IPS-18a (cell line): Measurements from ENCODE around the gene CX3CL1.
"Not testable (repeated sequence)": the region's sequence is repeated elsewhere in the genome, so short reads cannot be mapped to it uniquely, and the experiment has no call there.

Experiments used
- H3K27ac ChIP-seq: one replicate; pipeline ENCODE4 v1.5.1; 2013; ENCODE audit warnings: low read length
- H3K27me3 ChIP-seq: one replicate; pipeline ENCODE4 v1.6.1; 2013; ENCODE audit warnings: mild to moderate bottlenecking, low read length; ENCODE audit not compliant: control insufficient read depth, insufficient read depth
- H3K36me3 ChIP-seq: one replicate; pipeline ENCODE4 v1.6.1; 2013; ENCODE audit warnings: low read depth, low read length; ENCODE audit not compliant: control insufficient read depth
- H3K4me1 ChIP-seq: one replicate; pipeline ENCODE4 v1.6.1; 2013; ENCODE audit warnings: low read depth, low read length; ENCODE audit not compliant: control insufficient read depth
- H3K4me3 ChIP-seq: one replicate; pipeline ENCODE4 v1.5.1; 2013; ENCODE audit warnings: low read length
- H3K9ac ChIP-seq: one replicate; pipeline ENCODE4 v1.6.1; 2013; ENCODE audit warnings: mild to moderate bottlenecking, low read length, moderate library complexity
- H3K9me3 ChIP-seq: one replicate; pipeline ENCODE4 v1.6.1; 2013; ENCODE audit warnings: low read depth, low read length; ENCODE audit not compliant: control insufficient read depth

CX3CL1 gene

DNA sequence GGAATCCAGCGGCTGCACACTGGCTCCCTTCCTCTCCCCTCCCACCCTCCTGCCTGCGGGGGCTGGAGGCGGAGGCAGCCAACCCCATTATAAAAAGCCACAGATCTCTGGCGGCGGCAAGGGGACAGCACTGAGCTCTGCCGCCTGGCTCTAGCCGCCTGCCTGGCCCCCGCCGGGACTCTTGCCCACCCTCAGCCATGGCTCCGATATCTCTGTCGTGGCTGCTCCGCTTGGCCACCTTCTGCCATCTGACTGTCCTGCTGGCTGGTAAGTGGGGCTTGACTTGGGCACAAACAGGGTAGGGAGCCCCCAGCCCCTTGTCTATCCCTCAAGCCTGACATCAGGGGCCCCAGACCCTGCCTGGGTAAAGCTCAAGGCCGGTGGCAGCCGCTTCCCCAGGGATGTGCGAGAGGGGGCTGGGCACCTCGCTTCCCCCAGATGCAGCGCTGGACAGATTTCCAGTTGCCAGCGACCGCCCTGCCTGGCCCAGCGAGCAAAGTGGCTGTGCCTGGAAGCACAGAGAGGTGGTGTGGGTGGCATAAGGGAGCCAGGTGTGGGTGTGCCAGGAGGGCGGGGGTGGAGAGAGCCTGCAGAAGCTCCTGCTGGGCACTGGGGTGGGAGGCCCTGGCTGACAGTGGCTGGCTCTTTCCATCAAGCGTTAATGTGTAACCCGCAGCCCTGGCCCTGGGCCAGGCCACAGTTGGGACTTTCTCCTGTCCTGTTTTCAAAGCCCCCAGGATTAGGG is at the start of gene CX3CL1:
Gene CX3CL1 (plus strand): TSS at position 119 of the 745 bp plus-strand sequence. CDS start 79 bp downstream, at position 198.
- Histone ChIP-seq H3K27me3 (no peaks in the 10 kb centered on the region), H3K9ac (peak within 1 kb of the TSS; percentile 14), H3K27ac (no peak within 1 kb of the TSS), H3K4me1 (peaks cover 16% of the 10 kb centered on the region), H3K9me3 (no peaks in the 10 kb centered on the region), H3K36me3 (no peaks in the 10 kb centered on the region), H3K4me3 (peak within 1 kb of the TSS; percentile 39)

DNA sequence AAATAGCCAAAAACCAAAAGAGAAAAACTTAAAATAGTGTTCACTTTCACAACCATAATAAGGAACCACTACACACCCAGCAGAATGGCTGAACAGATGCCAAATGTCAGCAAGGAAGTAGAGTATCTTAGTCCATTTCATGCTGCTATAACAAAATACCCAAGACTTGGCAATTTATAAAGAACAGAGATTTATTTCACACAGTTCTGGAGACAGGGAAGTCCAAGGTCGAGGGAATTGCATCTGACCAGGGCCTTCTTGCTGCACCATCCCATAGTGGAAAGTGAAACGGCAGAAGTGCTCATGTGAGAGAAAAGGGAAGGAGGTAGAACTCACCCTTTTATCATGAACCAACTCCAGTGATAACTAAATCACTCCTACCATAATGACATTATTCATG is 47.5 kb upstream of the CX3CL1 start:
- H3K9me3 ChIP-seq = no peaks in the 10 kb centered on the region
- H3K36me3 ChIP-seq = no peaks in the 10 kb centered on the region
- no peak overlapping the region for H3K4me3 ChIP-seq
- H3K9ac ChIP-seq = no peak overlapping the region
- no peak overlapping the region for H3K27ac ChIP-seq
- no peaks in the 10 kb centered on the region for H3K27me3 ChIP-seq
- H3K4me1 ChIP-seq = peaks cover 2% of the 10 kb centered on the region

DNA sequence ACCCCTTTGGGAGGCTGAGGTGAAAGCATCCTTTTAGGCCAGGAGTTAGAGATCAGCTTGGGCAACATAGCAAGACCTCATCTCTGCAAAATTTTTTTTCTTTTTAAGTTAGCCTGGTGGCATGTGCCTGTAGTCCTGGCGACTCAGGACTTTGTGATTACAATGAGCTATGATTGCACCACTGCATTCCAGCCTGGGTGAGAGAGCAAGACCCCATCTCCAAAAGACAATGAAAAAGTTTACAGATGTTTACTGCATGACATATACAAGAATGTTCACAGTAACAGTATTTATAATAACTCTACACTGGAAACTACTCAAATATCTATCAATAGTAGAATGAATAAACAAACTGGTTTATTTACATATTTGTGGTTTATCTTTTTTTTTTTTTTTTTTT is 46.8 kb upstream of the CX3CL1 start:
- H3K9me3 ChIP-seq = no peaks in the 10 kb centered on the region
- H3K36me3 ChIP-seq = no peaks in the 10 kb centered on the region
- H3K4me3 ChIP-seq = no peak overlapping the region
- no peak overlapping the region for H3K9ac ChIP-seq
- H3K27me3 ChIP-seq = no peaks in the 10 kb centered on the region
- no peaks in the 10 kb centered on the region for H3K4me1 ChIP-seq
- H3K27ac ChIP-seq = no peak overlapping the region

DNA sequence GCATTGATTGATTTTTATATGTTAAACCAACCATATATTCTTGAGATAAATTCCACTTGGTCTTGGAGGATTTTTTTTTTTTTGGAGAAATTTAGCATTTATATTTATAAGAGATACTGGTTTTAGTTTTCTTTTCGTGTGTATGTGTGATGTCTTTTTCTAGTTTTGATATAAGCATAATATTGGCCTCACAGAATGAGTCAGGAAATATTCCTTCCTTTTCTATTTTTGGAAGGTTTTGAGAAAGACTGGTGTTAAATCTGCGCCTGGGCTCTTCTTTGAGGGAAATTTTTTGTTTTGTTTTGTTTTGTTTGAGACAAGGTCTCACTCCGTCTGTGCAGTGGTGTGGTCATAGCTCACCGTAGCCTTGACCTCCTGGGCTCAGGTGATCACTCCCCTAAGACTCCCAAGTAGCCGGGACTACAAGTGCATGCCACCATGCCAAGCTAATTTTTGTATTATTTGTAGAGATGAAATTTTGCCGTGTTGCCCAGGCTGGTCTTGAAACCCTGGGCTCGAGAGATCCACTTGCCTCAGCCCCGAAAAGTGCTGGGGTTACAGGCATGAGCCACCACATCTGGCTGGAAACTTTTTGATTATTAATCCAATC is 42.5 kb upstream of the CX3CL1 start:
- Histone ChIP-seq H3K36me3 (no peaks in the 10 kb centered on the region), H3K27ac (no peak overlapping the region), H3K4me1 (no peaks in the 10 kb centered on the region), H3K9ac (no peak overlapping the region), H3K4me3 (no peak overlapping the region), H3K9me3 (no peaks in the 10 kb centered on the region), H3K27me3 (no peaks in the 10 kb centered on the region)

DNA sequence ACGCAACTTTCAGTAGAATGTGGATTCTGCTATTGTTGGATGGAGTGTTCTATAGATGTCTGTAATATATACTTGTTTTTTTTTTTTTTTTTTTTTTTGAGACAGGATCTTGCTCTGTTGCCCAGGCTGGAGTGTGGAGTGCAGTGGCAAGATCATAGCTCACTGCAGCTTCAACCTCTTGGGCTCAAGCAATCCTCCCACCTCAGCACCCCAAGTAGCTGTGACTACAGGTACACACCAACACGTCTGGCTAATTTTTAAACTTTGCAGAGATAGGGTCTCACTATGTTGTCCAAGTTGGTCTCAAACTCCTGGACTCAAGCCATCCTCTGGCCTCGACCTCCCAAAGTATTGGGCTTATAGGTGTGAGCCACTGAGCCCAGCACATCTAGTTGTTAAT is 40.9 kb upstream of the CX3CL1 start:
- H3K36me3 ChIP-seq = no peaks in the 10 kb centered on the region
- H3K4me3 ChIP-seq = no peak overlapping the region
- H3K9me3 ChIP-seq = no peaks in the 10 kb centered on the region
- H3K27me3 ChIP-seq = no peaks in the 10 kb centered on the region
- H3K4me1 ChIP-seq = no peaks in the 10 kb centered on the region
- H3K27ac ChIP-seq = no peak overlapping the region
- no peak overlapping the region for H3K9ac ChIP-seq

DNA sequence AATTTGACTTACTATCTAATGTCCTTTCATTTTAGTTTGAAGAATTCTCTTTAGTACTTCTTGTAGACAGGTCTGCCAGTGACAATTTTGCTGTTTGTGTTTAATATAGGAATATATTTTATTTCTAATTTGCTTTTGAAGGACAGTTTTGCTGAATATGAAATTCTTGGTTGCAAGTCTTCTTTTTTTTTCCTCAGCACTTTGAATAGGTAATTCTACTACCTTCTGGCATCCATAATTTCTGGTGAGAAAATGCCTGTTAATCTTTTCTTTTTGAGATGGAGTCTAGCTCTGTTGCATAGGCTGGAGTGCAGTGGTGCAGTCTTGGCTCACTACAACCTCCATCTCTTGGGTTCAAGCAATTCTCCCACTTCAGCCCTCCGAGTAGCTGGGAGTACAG is 38.9 kb upstream of the CX3CL1 start:
- no peak overlapping the region for H3K9ac ChIP-seq
- H3K27ac ChIP-seq = no peak overlapping the region
- H3K27me3 ChIP-seq = no peaks in the 10 kb centered on the region
- H3K36me3 ChIP-seq = no peaks in the 10 kb centered on the region
- H3K9me3 ChIP-seq = no peaks in the 10 kb centered on the region
- no peak overlapping the region for H3K4me3 ChIP-seq
- no peaks in the 10 kb centered on the region for H3K4me1 ChIP-seq

DNA sequence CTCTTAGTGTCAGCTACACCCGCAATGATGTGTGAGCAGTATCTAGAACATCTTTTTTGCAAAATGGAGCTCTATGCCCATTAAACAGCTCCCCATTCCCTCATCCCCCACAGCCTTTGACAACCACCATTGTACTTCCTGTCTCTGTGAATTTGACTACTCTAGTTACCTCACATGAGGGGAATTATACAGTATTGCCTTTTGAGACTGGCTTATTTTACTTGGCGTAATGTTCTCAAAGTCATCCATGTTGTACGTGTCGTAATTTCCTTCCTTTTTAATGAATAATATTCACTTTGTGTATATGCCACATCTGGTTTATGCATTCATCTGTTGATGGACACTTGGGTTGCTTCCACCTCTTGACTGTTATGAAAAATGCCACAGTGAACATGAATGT is 36.9 kb upstream of the CX3CL1 start:
- Histone ChIP-seq H3K27me3 (no peaks in the 10 kb centered on the region), H3K9me3 (no peaks in the 10 kb centered on the region), H3K27ac (no peak overlapping the region), H3K36me3 (no peaks in the 10 kb centered on the region), H3K4me1 (no peaks in the 10 kb centered on the region), H3K4me3 (no peak overlapping the region), H3K9ac (no peak overlapping the region)

DNA sequence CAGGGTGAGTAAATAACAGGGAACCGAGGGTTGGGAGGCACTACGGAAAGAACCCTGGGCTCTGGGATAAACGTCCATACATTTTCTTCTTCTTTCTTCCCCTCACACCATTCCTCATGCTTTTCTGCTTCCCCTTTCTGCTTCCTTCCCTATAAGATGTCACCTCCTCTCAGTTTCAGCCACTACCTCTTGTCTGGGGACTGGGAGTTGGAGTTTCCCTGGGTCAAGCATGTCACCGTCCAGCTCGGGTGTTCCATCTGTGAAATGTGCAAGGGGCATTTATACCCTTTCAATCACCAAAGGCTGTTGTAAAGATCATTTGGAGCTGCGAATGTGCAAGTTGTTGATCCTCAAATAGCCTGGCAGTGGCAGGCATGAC is 31.2 kb upstream of the CX3CL1 start:
- Histone ChIP-seq H3K27me3 (no peaks in the 10 kb centered on the region), H3K36me3 (no peaks in the 10 kb centered on the region), H3K9ac (no peak overlapping the region), H3K9me3 (no peaks in the 10 kb centered on the region), H3K4me1 (no peaks in the 10 kb centered on the region), H3K27ac (no peak overlapping the region), H3K4me3 (no peak overlapping the region)

DNA sequence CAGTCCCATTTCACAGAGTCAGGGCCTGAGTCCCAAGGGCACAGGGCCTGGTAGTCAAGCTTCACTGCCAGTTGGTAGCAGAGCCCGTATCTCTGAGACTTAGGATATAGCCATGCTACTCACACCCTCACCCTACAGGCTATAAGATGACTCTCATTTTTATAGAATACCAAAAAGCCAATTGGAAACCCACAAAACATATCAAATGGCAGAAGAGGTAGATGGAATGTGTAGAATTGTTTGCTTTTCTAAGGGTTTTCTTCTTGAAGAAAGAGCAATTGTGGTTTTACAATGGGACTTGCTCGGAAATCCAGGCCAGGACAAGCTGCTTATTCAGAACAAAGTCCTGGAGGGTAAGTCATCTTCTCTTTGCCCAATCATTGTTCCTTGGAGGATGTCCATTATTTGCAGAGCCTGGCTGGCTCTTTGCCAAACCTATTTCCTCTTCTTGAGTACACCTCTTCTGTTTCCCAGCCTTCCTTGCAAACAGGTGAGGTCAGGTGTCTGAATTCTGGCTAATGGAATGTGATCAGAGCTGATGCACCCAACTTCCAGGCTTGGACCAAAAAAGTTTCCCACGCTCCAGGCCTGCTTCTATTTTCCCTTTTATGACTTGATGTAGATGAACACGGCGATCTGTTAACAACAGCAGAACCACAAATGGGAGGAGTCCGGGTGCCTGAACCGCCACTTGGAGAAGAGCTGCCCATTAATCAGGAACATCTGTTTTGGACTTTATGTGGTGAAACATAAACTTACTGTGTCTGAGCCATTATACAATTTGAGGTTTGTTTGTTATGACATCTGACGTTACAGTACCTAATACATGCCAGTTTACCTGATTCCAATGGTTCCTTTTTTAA is 30.6 kb upstream of the CX3CL1 start:
- Histone ChIP-seq H3K27ac (no peak overlapping the region), H3K9me3 (no peaks in the 10 kb centered on the region), H3K4me3 (no peak overlapping the region), H3K9ac (no peak overlapping the region), H3K27me3 (no peaks in the 10 kb centered on the region), H3K36me3 (no peaks in the 10 kb centered on the region), H3K4me1 (no peaks in the 10 kb centered on the region)

DNA sequence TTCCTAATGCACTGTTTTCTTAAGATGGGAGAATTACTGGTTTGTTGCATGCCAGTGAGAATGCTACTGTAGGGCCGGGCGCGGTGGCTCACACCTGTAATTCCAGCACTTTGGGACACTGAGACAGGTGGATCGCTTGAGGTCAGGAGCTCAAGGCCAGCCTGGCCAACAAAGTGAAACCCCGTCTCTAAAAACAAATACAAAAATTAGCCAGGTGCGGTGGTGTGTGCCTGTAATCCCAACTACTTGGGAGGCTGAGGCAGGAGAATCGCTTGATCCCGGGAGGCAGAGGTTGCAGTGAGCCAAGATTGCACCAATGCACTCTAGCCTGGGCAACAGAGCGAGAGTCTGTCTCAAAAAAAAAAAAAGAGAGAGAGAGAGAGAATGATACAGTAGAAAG is 29.7 kb upstream of the CX3CL1 start:
- H3K27me3 ChIP-seq, H3K36me3 ChIP-seq, H3K9me3 ChIP-seq, H3K4me1 ChIP-seq, H3K27ac ChIP-seq, H3K9ac ChIP-seq, H3K4me3 ChIP-seq: not testable (repeated sequence)

DNA sequence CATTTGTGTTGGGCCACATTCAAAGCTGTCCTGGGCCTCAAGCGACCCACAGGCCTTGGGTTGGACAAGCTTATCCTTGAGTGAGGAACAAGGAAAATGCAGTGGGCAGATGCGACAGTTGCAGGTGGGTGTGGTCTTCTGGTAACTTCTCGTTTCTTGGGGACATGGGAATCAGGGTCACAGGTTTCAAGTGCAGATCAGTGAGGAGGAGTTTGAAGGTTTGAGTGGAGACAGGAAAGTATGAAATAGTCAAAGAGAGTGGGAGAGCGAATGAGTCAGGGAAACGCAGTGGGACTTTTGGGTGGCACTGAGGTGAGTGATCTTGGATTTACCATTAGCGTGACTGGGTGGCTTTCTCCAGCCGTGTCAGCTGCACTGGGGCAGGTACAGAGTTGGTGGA is 29.1 kb upstream of the CX3CL1 start:
- Histone ChIP-seq H3K9ac (no peak overlapping the region), H3K9me3 (no peaks in the 10 kb centered on the region), H3K27me3 (no peaks in the 10 kb centered on the region), H3K4me1 (no peaks in the 10 kb centered on the region), H3K27ac (no peak overlapping the region), H3K4me3 (no peak overlapping the region), H3K36me3 (no peaks in the 10 kb centered on the region)
